HL-60 (cell line): ENCODE results near the gene CNTROB.

ENCODE experiments used
- DNase-seq, 2 experiments: peaks; one replicate each; pipeline ENCODE4 v3.0.0-alpha.2; 2010 to 2020; ENCODE audit warnings: low read depth in 1 of 2, low spot score in 1 of 2
- H3K27ac ChIP-seq: fragments of 250-450 bp; sonication (Bioruptor Pico); replicated peaks from 2 replicates; pipeline ENCODE4 v1.5.1; 2020; ENCODE audit warnings: mild to moderate bottlenecking, moderate library complexity
- H3K27me3 ChIP-seq: fragments of 250-450 bp; sonication (Bioruptor Pico); 2 replicates; pipeline ENCODE4 v1.5.1; 2021; ENCODE audit warnings: mild to moderate bottlenecking, moderate library complexity; ENCODE audit not compliant: insufficient read depth, poor library complexity, severe bottlenecking
- H3K4me3 ChIP-seq: replicated peaks from 2 replicates; pipeline ENCODE4 v1.5.1; 2011; ENCODE audit warnings: mild to moderate bottlenecking, control low read depth, low read length; ENCODE audit not compliant: insufficient read depth
- CTCF ChIP-seq: IDR thresholded peaks from one replicate; pipeline ENCODE4 v1.5.1; 2011; ENCODE audit warnings: low read length, control low read depth, inconsistent platforms; ENCODE audit not compliant: insufficient read depth
- GABPA ChIP-seq: IDR thresholded peaks from 2 replicates; pipeline ENCODE4 v1.6.1; 2012; ENCODE audit warnings: low read depth
- POLR2AphosphoS5 ChIP-seq: IDR thresholded peaks from 2 replicates; pipeline ENCODE4 v1.6.1; 2012; ENCODE audit warnings: low read depth
- REST ChIP-seq: IDR thresholded peaks from 2 replicates; pipeline ENCODE4 v1.6.1; 2012; ENCODE audit warnings: low read depth; ENCODE audit not compliant: insufficient replicate concordance
- SPI1 ChIP-seq: IDR thresholded peaks from 2 replicates; pipeline ENCODE4 v1.6.1; 2012; ENCODE audit warnings: low read depth, mild to moderate bottlenecking, borderline replicate concordance

Gene CNTROB

GRCh38 chr17:7971651-7972050 lies 39.6 kb downstream of the CNTROB start:
- H3K27ac ChIP-seq = no peak overlapping the region
- TF ChIP-seq POLR2AphosphoS5 (no peak), REST (no peak), GABPA (no peak), CTCF (no peak), SPI1 (no peak)
- no peak overlapping the region for H3K4me3 ChIP-seq
- no peak for DNase-seq
- no peaks in the 10 kb centered on the region for H3K27me3 ChIP-seq

GRCh38 chr17:7972131-7972785 lies 40.3 kb downstream of the CNTROB start:
- H3K27me3 ChIP-seq = no peaks in the 10 kb centered on the region
- DNase-seq = no peak
- H3K27ac ChIP-seq = no peak overlapping the region
- no peak overlapping the region for H3K4me3 ChIP-seq
- no peak for TF ChIP-seq REST

- Histone ChIP-seq H3K27me3 (no peaks in the 10 kb centered on the region), H3K27ac (no peak overlapping the region), H3K4me3 (no peak overlapping the region)
- DNase-seq = no peak
- no peak for TF ChIP-seq CTCF
- TF ChIP-seq REST = no peak
- no peak for TF ChIP-seq POLR2AphosphoS5
- no peak for TF ChIP-seq SPI1
- TF ChIP-seq GABPA = no peak
Observed at GRCh38 chr17:7974638-7975131, 42.7 kb downstream of the CNTROB start.

- no peaks in the 10 kb centered on the region for H3K27me3 ChIP-seq
- no peak for DNase-seq
- no peak overlapping the region for H3K27ac ChIP-seq
- H3K4me3 ChIP-seq = no peak overlapping the region
- TF ChIP-seq CTCF (no peak), SPI1 (no peak), GABPA (no peak), REST (no peak), POLR2AphosphoS5 (no peak)
Observed at GRCh38 chr17:7977039-7977438, 45.0 kb downstream of the CNTROB start.
